H1 (cell line): Measurements from ENCODE around the gene TDRD6. TPM values are rescaled to one million over a fixed set of nuclear protein-coding genes. Genes with fewer than 3 reads are reported as not detected.

Experiments used
- CTCF ChIA-PET: fragments of 300-600 bp; sonication (Branson Sonifier 250); formaldehyde crosslinking; loops from one replicate; lab custom pipeline; 2021; ENCODE audit not compliant: partially characterized antibody; lab: Charles Lee
- POLR2A ChIA-PET: fragments of 300-600 bp; sonication (Branson Sonifier 250); formaldehyde crosslinking; loops from one replicate; lab custom pipeline; 2021; ENCODE audit warnings: inconsistent platforms; ENCODE audit not compliant: partially characterized antibody; lab: Charles Lee
- DNase-seq, 2 experiments: peaks; one replicate each; pipeline versions ENCODE4 v3.0.0 to v3.0.0-alpha.2; 2010 to 2022; ENCODE audit warnings: low spot score in 2 of 2, low read depth in 1 of 2, mixed read lengths in 1 of 2
- FAIRE-seq: peaks from 2 replicates; lab custom pipeline; 2011; peaks lifted over from hg19 to GRCh38; lab: Jason Lieb, UNC
- H2AFZ ChIP-seq: 2 replicates; pipeline ENCODE4 v1.8.1; 2012; ENCODE audit warnings: low read length, inconsistent platforms
- H2AK5ac ChIP-seq: 2 replicates; pipeline ENCODE4 v1.6.1; 2013; ENCODE audit warnings: low read depth, low read length
- H2BK120ac ChIP-seq: replicated peaks from 2 replicates; pipeline ENCODE3; 2013; ENCODE audit warnings: low read depth, low read length, inconsistent platforms
- H2BK12ac ChIP-seq: 2 replicates; pipeline ENCODE4 v1.6.1; 2013; ENCODE audit warnings: low read depth, low read length
- H2BK15ac ChIP-seq: 2 replicates; pipeline ENCODE4 v1.6.1; 2013; ENCODE audit warnings: low read length
- H2BK20ac ChIP-seq: 2 replicates; pipeline ENCODE4 v1.6.1; 2013; ENCODE audit warnings: low read length
- H2BK5ac ChIP-seq: 2 replicates; pipeline ENCODE4 v1.6.1; 2013; ENCODE audit warnings: low read depth, low read length
- H3K14ac ChIP-seq: 2 replicates; pipeline ENCODE4 v1.6.1; 2013; ENCODE audit warnings: inconsistent platforms; ENCODE audit not compliant: insufficient read length
- H3K18ac ChIP-seq: 2 replicates; pipeline ENCODE4 v1.6.1; 2013; ENCODE audit warnings: low read length; ENCODE audit errors: extremely low read depth
- H3K23ac ChIP-seq: 2 replicates; pipeline ENCODE4 v1.6.1; 2013; ENCODE audit warnings: inconsistent platforms; ENCODE audit not compliant: insufficient read length
- H3K23me2 ChIP-seq: 2 replicates; pipeline ENCODE4 v1.6.1; 2013; ENCODE audit warnings: low read depth, low read length
- H3K27ac ChIP-seq: 2 replicates; pipeline ENCODE4 v1.6.1; 2011; ENCODE audit warnings: low read depth, low read length, inconsistent platforms
- H3K27me3 ChIP-seq, 4 experiments: replicated peaks in 1 of 4; 1 replicate in 1 of 4; 2 replicates in 3 of 4; pipeline versions ENCODE4 v1.6.1 to v1.8.1; 2011 to 2013; ENCODE audit warnings: low read length in 3 of 4, mild to moderate bottlenecking in 3 of 4, inconsistent platforms in 2 of 4, mixed read lengths in 2 of 4, moderate library complexity in 1 of 4; ENCODE audit not compliant: control insufficient read depth in 3 of 4, insufficient read depth in 3 of 4; ENCODE audit errors: extremely low read depth in 1 of 4
- H3K36me3 ChIP-seq, 4 experiments: 2 replicates each; pipeline versions ENCODE4 v1.6.1 to v1.8.1; 2011 to 2013; ENCODE audit warnings: mild to moderate bottlenecking in 4 of 4, low read length in 3 of 4, moderate library complexity in 2 of 4, control low read depth in 1 of 4, inconsistent platforms in 1 of 4; ENCODE audit not compliant: insufficient read depth in 4 of 4, control insufficient read depth in 2 of 4
- H3K4ac ChIP-seq: replicated peaks from 2 replicates; pipeline ENCODE3; 2013; ENCODE audit warnings: low read length, low read depth, mixed read lengths, inconsistent platforms; ENCODE audit not compliant: insufficient read length
- H3K4me1 ChIP-seq, 4 experiments: replicated peaks in 1 of 4; 1 replicate in 1 of 4; 2 replicates in 3 of 4; pipeline versions ENCODE4 v1.6.1 to v1.8.1; 2011 to 2013; ENCODE audit warnings: low read length in 3 of 4, inconsistent platforms in 2 of 4, mixed read lengths in 1 of 4; ENCODE audit not compliant: insufficient read depth in 4 of 4, control insufficient read depth in 3 of 4
- H3K4me2 ChIP-seq, 2 experiments: 2 replicates each; pipeline versions ENCODE4 v1.6.1 to v1.8.1; 2011 to 2013; ENCODE audit warnings: low read depth in 2 of 2, low read length in 2 of 2, control low read depth in 1 of 2, inconsistent platforms in 1 of 2, mild to moderate bottlenecking in 1 of 2; ENCODE audit not compliant: insufficient read depth in 1 of 2
- H3K4me3 ChIP-seq, 4 experiments: fragments of 200-600, 300-600 bp in 1 of 4; sonication (generic), shearing (Covaris generic), sonication (Bioruptor Twin) in 1 of 4; 2 replicates each; pipeline versions ENCODE4 v1.5.1 to v1.8.1; 2011 to 2016; ENCODE audit warnings: low read length in 4 of 4, low read depth in 3 of 4, control low read depth in 2 of 4, inconsistent platforms in 2 of 4, mild to moderate bottlenecking in 2 of 4, mixed read lengths in 1 of 4, moderate library complexity in 1 of 4; ENCODE audit not compliant: insufficient read depth in 2 of 4; ENCODE audit errors: extremely low read depth in 1 of 4
- H3K56ac ChIP-seq: replicated peaks from 2 replicates; pipeline ENCODE3; 2013; ENCODE audit warnings: low read depth, mild to moderate bottlenecking, mixed read lengths, low read length, inconsistent platforms; ENCODE audit not compliant: insufficient read length
- H3K79me1 ChIP-seq: 2 replicates; pipeline ENCODE4 v1.6.1; 2013; ENCODE audit warnings: low read depth, low read length, control low read depth
- H3K79me2 ChIP-seq, 2 experiments: 2 replicates each; pipeline versions ENCODE4 v1.6.1 to v1.8.1; 2012 to 2013; ENCODE audit warnings: low read length in 2 of 2, mild to moderate bottlenecking in 2 of 2, inconsistent platforms in 1 of 2; ENCODE audit not compliant: insufficient read depth in 2 of 2, control insufficient read depth in 1 of 2
- H3K9ac ChIP-seq, 4 experiments: replicated peaks in 1 of 4; 1 replicate in 1 of 4; 2 replicates in 3 of 4; pipeline versions ENCODE4 v1.6.1 to v1.8.1; 2011 to 2013; ENCODE audit warnings: low read depth in 3 of 4, low read length in 3 of 4, control low read depth in 2 of 4, mild to moderate bottlenecking in 2 of 4, moderate library complexity in 2 of 4, inconsistent platforms in 1 of 4; ENCODE audit errors: extremely low read depth in 1 of 4
- H3K9me3 ChIP-seq, 2 experiments: 2 replicates each; pipeline versions ENCODE4 v1.6.1 to v1.8.1; 2012 to 2013; ENCODE audit warnings: mild to moderate bottlenecking in 2 of 2, moderate library complexity in 2 of 2, control low read depth in 1 of 2, inconsistent platforms in 1 of 2, low read depth in 1 of 2, low read length in 1 of 2, mixed read lengths in 1 of 2; ENCODE audit not compliant: insufficient read depth in 2 of 2
- H4K20me1 ChIP-seq, 2 experiments: replicated peaks in 1 of 2; 2 replicates each; pipeline versions ENCODE3 to v1.8.1; 2011 to 2013; ENCODE audit warnings: inconsistent platforms in 2 of 2, low read length in 2 of 2, mild to moderate bottlenecking in 1 of 2; ENCODE audit not compliant: insufficient read depth in 2 of 2, control insufficient read depth in 1 of 2
- H4K5ac ChIP-seq: 2 replicates; pipeline ENCODE4 v1.6.1; 2013; ENCODE audit warnings: low read length, low read depth, mixed read lengths, inconsistent platforms; ENCODE audit not compliant: insufficient read length
- H4K8ac ChIP-seq: 2 replicates; pipeline ENCODE4 v1.8.0; 2013; ENCODE audit warnings: mild to moderate bottlenecking, moderate library complexity, low read length, inconsistent platforms; ENCODE audit not compliant: insufficient read depth; ENCODE audit errors: extremely low read depth
- H4K91ac ChIP-seq: replicated peaks from 2 replicates; pipeline ENCODE3; 2013; ENCODE audit warnings: low read length, mixed read lengths, inconsistent platforms; ENCODE audit not compliant: insufficient read length
- CREB1 ChIP-seq: IDR thresholded peaks from 2 replicates; pipeline ENCODE4 v1.6.1; 2012; ENCODE audit warnings: inconsistent platforms
- CTBP2 ChIP-seq: IDR thresholded peaks from 2 replicates; pipeline ENCODE4 v1.7.0; 2011; ENCODE audit warnings: borderline replicate concordance, mild to moderate bottlenecking, moderate library complexity, mixed read lengths, low read length; ENCODE audit not compliant: insufficient read depth, insufficient read length
- EP300 ChIP-seq, 2 experiments: IDR thresholded peaks; 1 replicate in 1 of 2; 2 replicates in 1 of 2; pipeline ENCODE4 v1.6.1; 2011 to 2012; ENCODE audit warnings: low read depth in 2 of 2, low read length in 2 of 2, mild to moderate bottlenecking in 2 of 2, borderline replicate concordance in 1 of 2, inconsistent platforms in 1 of 2, moderate library complexity in 1 of 2
- EZH2 ChIP-seq: fragments of 200-600 bp; sonication (generic); IDR thresholded peaks from 2 replicates; pipeline ENCODE4 v1.7.1; 2012; ENCODE audit warnings: low read depth, mild to moderate bottlenecking, moderate library complexity, low read length, inconsistent platforms; ENCODE audit not compliant: severe bottlenecking
- JUN ChIP-seq: IDR thresholded peaks from 2 replicates; pipeline ENCODE4 v1.6.1; 2011; ENCODE audit warnings: low read depth, mild to moderate bottlenecking, improper control_type of control experiment, low read length
- KDM4A ChIP-seq: IDR thresholded peaks from one replicate; pipeline ENCODE4 v1.7.1; 2012; ENCODE audit warnings: low read depth, mild to moderate bottlenecking, moderate library complexity, low read length, inconsistent platforms; ENCODE audit not compliant: severe bottlenecking
- PHF8 ChIP-seq: fragments of 200-600 bp; sonication (generic); conservative IDR thresholded peaks from 2 replicates; pipeline ENCODE4 v1.7.1; 2012; ENCODE audit warnings: low read depth, mild to moderate bottlenecking, inconsistent platforms, low read length, moderate library complexity
- POLR2A ChIP-seq, 2 experiments: IDR thresholded peaks; 1 replicate in 1 of 2; 2 replicates in 1 of 2; pipeline ENCODE4 v1.6.1; 2011; ENCODE audit warnings: low read depth in 2 of 2, low read length in 2 of 2, mild to moderate bottlenecking in 2 of 2; ENCODE audit errors: control extremely low read depth in 1 of 2
- RBBP5 ChIP-seq: IDR thresholded peaks from 2 replicates; pipeline ENCODE4 v1.7.1; 2012; ENCODE audit warnings: low read depth, mild to moderate bottlenecking, inconsistent platforms, low read length, moderate library complexity, borderline replicate concordance
- RNF2 ChIP-seq: fragments of 200-900, 300-1000 bp; sonication (generic); IDR thresholded peaks from 2 replicates; pipeline ENCODE4 v1.7.1; 2016; ENCODE audit warnings: borderline replicate concordance, low read depth, mild to moderate bottlenecking, antibody characterized with exemption, low read length; ENCODE audit not compliant: poor library complexity, severe bottlenecking; ENCODE audit errors: missing control alignments
- SUZ12 ChIP-seq: fragments of 200-600 bp; sonication (generic); IDR thresholded peaks from 2 replicates; pipeline ENCODE4 v1.6.1; 2012; ENCODE audit warnings: mild to moderate bottlenecking, inconsistent platforms, low read length, moderate library complexity, mixed read lengths
- TAF7 ChIP-seq: optimal IDR thresholded peaks from 2 replicates; pipeline ENCODE3; 2011; ENCODE audit warnings: low read depth, mild to moderate bottlenecking, inconsistent platforms, low read length, moderate library complexity, borderline replicate concordance
- TBP ChIP-seq: IDR thresholded peaks from 2 replicates; pipeline ENCODE4 v1.6.1; 2011; ENCODE audit warnings: low read depth, low read length, improper control_type of control experiment
- polyA plus RNA-seq, 7 experiments: library from polyadenylated mRNA; depleted of rRNA in 3 of 7; stranded (reverse) in 5 of 7; unstranded in 2 of 7; fragments of >200 nt in 5 of 7; fragments of 200-250 nt in 2 of 7; gene quantifications; 1 replicate in 5 of 7; 2 replicates in 1 of 7; 4 replicates in 1 of 7; pipeline versions ENCODE4 v1.2.1 to v1.2.3, GENCODE V29; 2011 to 2013; ENCODE audit warnings: missing spikeins in 2 of 7, mixed read lengths in 2 of 7
- total RNA-seq: library from RNA; stranded (reverse); fragmentation: NEBNext Ultra II Directional; extraction: Animal tissue kit (Norgen Biotek cat#: 25700); gene quantifications from 2 replicates; pipeline ENCODE4 v1.2.1, GENCODE V29; 2021
- TF ChIP-seq, protein P1 (sequence below): IDR thresholded peaks from 2 replicates; pipeline ENCODE4 v1.6.1; 2011; ENCODE audit warnings: low read depth, mild to moderate bottlenecking, low read length; ENCODE audit not compliant: insufficient read depth

TDRD6 gene
- total and polyA plus RNA-seq, 2 of the 8 experiments (the other 6 are each of a cell fraction or from before 2014, with no cell fraction given), result 0.06 to 0.19 TPM

DNA sequence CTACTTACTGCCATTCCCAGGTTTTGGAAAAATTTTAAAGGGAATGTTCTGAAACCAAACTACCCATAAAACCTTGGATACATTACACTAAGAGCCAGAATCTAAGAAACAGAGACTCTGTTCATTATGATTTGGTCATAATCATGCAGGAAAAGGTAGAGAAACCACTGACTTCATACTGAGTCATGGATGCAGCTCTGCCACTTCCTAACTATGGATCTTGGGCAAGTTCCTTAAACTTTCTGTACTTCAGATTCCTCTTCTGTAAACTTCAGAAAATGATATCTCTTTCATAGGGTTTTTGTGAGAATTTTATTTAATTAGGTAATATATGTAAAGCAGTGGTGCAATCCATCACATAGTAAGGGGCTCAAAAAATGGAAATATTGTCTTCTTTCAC is 27.5 kb downstream of the TDRD6 start:
- FAIRE-seq, result no peak
- Histone ChIP-seq H3K27me3 (no peaks in the 10 kb centered on the region), H3K4me2 (no peak overlapping the region), H2BK12ac (no peak overlapping the region), H4K20me1 (no peaks in the 10 kb centered on the region), H3K23ac (no peak overlapping the region), H2BK120ac (no peak overlapping the region), H4K5ac (no peak overlapping the region), H3K36me3 (no peaks in the 10 kb centered on the region), H3K9me3 (no peaks in the 10 kb centered on the region), H3K9ac (no peak overlapping the region), H2AFZ (no peak overlapping the region), H3K4ac (no peak overlapping the region), H3K14ac (no peak overlapping the region), H2BK20ac (no peak overlapping the region), H3K56ac (no peak overlapping the region), H3K79me2 (no peaks in the 10 kb centered on the region), H3K4me3 (no peak overlapping the region), H2BK5ac (no peak overlapping the region), H3K27ac (no peak overlapping the region), H2AK5ac (no peak overlapping the region), H3K4me1 (no peaks in the 10 kb centered on the region), H3K79me1 (no peaks in the 10 kb centered on the region), H3K18ac (no peak overlapping the region), H3K23me2 (no peaks in the 10 kb centered on the region), H4K91ac (no peak overlapping the region), H2BK15ac (no peak overlapping the region), H4K8ac (no peak overlapping the region)
- DNase-seq, result no peak
- ChIA-PET CTCF (no interaction called here), POLR2A (no interaction called here)
- TF ChIP-seq POLR2A (IDR thresholded peaks at IDR 0.05; ENCODE audit: control extremely low read depth in 1 of 2, low read depth in 2 of 2, low read length in 2 of 2) (no peak), RNF2 (no peak), JUN (no peak), SUZ12 (no peak), CREB1 (no peak), KDM4A (no peak), EZH2 (no peak), RBBP5 (no peak), TBP (no peak), EP300 (IDR thresholded peaks at IDR 0.05; ENCODE audit: borderline replicate concordance in 1 of 2, low read depth in 2 of 2, low read length in 2 of 2) (no peak), TAF7 (no peak), PHF8 (no peak), CTBP2 (no peak)
- TF ChIP-seq, protein P1, sequence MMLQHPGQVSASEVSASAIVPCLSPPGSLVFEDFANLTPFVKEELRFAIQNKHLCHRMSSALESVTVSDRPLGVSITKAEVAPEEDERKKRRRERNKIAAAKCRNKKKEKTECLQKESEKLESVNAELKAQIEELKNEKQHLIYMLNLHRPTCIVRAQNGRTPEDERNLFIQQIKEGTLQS, result no peak
